Activated naive CD4-positive, alpha-beta T cell (primary cell): ENCODE data around the gene FBXW2.
"Not testable (repeated sequence)": the region's sequence is repeated elsewhere in the genome, so short reads cannot be mapped to it uniquely, and the experiment has no call there.

Source experiments
- DNase-seq, 4 experiments: peaks; one replicate each; lab custom pipeline; 2025; lab: John Stamatoyannopoulos, UW

Gene FBXW2

GRCh38 chr9:120792898-120793765 lies at the start of gene FBXW2:
FBXW2 (minus strand) TSS chr9:120793416; CDS start chr9:120788258, 5,158 bp downstream.
- DNase-seq = peak; percentile 65 to 72 (median 70)

- DNase-seq = no peak
Measured at GRCh38 chr9:120841930-120842684, 48.9 kb upstream of the FBXW2 start.

GRCh38 chr9:120839146-120839545 lies 45.9 kb upstream of the FBXW2 start:
- no peak for DNase-seq

- no peak for DNase-seq
Measured at GRCh38 chr9:120837921-120838320, 44.7 kb upstream of the FBXW2 start.

- DNase-seq = no peak
Measured at GRCh38 chr9:120833325-120833724, 40.1 kb upstream of the FBXW2 start.

GRCh38 chr9:120832807-120833206 lies 39.6 kb upstream of the FBXW2 start:
- DNase-seq = no peak

- no peak for DNase-seq
Measured at GRCh38 chr9:120830865-120831264, 37.6 kb upstream of the FBXW2 start.

GRCh38 chr9:120830151-120830550 lies 36.9 kb upstream of the FBXW2 start:
- no peak for DNase-seq

GRCh38 chr9:120829650-120830049 lies 36.4 kb upstream of the FBXW2 start:
- DNase-seq = no peak

- DNase-seq = no peak
Measured at GRCh38 chr9:120820095-120820494, 26.9 kb upstream of the FBXW2 start.

GRCh38 chr9:120818595-120818994 lies 25.4 kb upstream of the FBXW2 start:
- no peak for DNase-seq

- no peak for DNase-seq
Measured at GRCh38 chr9:120815075-120815474, 21.9 kb upstream of the FBXW2 start.

GRCh38 chr9:120808931-120809330 lies 15.7 kb upstream of the FBXW2 start:
- DNase-seq = no peak

GRCh38 chr9:120807607-120808379 lies 14.6 kb upstream of the FBXW2 start:
- no peak for DNase-seq

- DNase-seq = not testable (repeated sequence)
Measured at GRCh38 chr9:120804784-120805363, 11.7 kb upstream of the FBXW2 start.

GRCh38 chr9:120801441-120801840 lies 8.2 kb upstream of the FBXW2 start:
- no peak for DNase-seq

- DNase-seq = no peak
Measured at GRCh38 chr9:120791161-120791560, 2.1 kb downstream of the FBXW2 start.

GRCh38 chr9:120787933-120788332 lies 5.3 kb downstream of the FBXW2 start:
- DNase-seq = no peak

GRCh38 chr9:120783602-120784047 lies 9.6 kb downstream of the FBXW2 start:
- DNase-seq = no peak

GRCh38 chr9:120781236-120781635 lies 12.0 kb downstream of the FBXW2 start:
- DNase-seq = no peak

- DNase-seq = no peak
Measured at GRCh38 chr9:120780367-120780766, 12.8 kb downstream of the FBXW2 start.

GRCh38 chr9:120779227-120779626 lies 14.0 kb downstream of the FBXW2 start:
- DNase-seq = no peak
